ENCODE data around the gene GJB5.

- no peak for TF ChIP-seq POLR2AphosphoS5 (IDR thresholded peaks at IDR 0.05; ENCODE audit: low read depth, low read length)
- TF ChIP-seq, protein P1, sequence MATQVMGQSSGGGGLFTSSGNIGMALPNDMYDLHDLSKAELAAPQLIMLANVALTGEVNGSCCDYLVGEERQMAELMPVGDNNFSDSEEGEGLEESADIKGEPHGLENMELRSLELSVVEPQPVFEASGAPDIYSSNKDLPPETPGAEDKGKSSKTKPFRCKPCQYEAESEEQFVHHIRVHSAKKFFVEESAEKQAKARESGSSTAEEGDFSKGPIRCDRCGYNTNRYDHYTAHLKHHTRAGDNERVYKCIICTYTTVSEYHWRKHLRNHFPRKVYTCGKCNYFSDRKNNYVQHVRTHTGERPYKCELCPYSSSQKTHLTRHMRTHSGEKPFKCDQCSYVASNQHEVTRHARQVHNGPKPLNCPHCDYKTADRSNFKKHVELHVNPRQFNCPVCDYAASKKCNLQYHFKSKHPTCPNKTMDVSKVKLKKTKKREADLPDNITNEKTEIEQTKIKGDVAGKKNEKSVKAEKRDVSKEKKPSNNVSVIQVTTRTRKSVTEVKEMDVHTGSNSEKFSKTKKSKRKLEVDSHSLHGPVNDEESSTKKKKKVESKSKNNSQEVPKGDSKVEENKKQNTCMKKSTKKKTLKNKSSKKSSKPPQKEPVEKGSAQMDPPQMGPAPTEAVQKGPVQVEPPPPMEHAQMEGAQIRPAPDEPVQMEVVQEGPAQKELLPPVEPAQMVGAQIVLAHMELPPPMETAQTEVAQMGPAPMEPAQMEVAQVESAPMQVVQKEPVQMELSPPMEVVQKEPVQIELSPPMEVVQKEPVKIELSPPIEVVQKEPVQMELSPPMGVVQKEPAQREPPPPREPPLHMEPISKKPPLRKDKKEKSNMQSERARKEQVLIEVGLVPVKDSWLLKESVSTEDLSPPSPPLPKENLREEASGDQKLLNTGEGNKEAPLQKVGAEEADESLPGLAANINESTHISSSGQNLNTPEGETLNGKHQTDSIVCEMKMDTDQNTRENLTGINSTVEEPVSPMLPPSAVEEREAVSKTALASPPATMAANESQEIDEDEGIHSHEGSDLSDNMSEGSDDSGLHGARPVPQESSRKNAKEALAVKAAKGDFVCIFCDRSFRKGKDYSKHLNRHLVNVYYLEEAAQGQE (IDR thresholded peaks at IDR 0.05; ENCODE audit: insufficient read depth in 1 of 2, low read depth in 2 of 2, low read length in 2 of 2): no peak
- TF ChIP-seq TAF1 (IDR thresholded peaks at IDR 0.05; ENCODE audit: borderline replicate concordance, insufficient read depth, low read length): no peak
- no peak for TF ChIP-seq SIN3A (IDR thresholded peaks at IDR 0.05; ENCODE audit: borderline replicate concordance, insufficient read depth, low read length)
- TF ChIP-seq FOXP2 (optimal IDR thresholded peaks at IDR 0.05; ENCODE audit: borderline replicate concordance, extremely low read depth, extremely low read length, insufficient read depth): no peak
Observed at GRCh38 chr1:34795916-34796315, 41.1 kb downstream of the GJB5 start.
